ENCODE results near the gene GPR142.

Gene GPR142

DNA sequence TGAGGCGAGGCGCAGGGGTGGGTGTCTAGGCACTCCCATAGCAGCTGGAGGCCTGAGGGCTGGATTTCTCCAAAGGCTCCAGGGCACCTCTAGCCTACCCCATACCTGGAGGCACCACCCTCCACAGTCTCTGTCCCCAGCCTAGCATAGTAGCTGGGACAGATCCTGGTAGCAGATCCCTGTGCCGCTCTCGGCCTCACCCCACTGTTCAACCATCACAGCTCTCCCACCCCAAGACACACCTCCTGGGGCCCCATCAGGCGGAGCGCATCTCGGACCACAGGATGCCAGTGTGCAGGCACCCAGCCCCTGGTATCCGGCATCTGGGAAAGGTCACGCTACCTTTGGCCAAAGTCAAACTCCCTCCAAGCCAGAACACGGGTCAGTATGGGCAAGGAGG lies 12.7 kb upstream of the GPR142 start:
- Histone ChIP-seq H3K27me3 (ENCODE audit: control insufficient read depth in 1 of 2, insufficient read depth in 1 of 2, low read length in 2 of 2) (peaks cover 52 to 94% of the 10 kb centered on the region in 2 experiments), H4K8ac (ENCODE audit: low read length) (no peak overlapping the region), H2BK120ac (ENCODE audit: low read depth, low read length) (no peak overlapping the region), H2BK12ac (ENCODE audit: low read length in 2 of 2) (no peak overlapping the region), H2BK5ac (ENCODE audit: low read depth, low read length, poor library complexity, severe bottlenecking) (no peak overlapping the region), H3K14ac (ENCODE audit: low read length in 2 of 2) (no peak overlapping the region), H3K27ac (ENCODE audit: low read length, poor library complexity, severe bottlenecking) (no peak overlapping the region), H4K91ac (ENCODE audit: low read length) (no peak overlapping the region), H3K4me2 (ENCODE audit: low read length, poor library complexity, severe bottlenecking) (no peak overlapping the region), H3K4ac (ENCODE audit: low read depth in 1 of 2, low read length in 2 of 2) (no peak overlapping the region), H2BK15ac (ENCODE audit: low read depth, poor library complexity, severe bottlenecking) (no peak overlapping the region), H3K18ac (ENCODE audit: low read depth in 1 of 2, low read length in 2 of 2) (no peak overlapping the region), H3K79me1 (replicated peaks; ENCODE audit: low read length, poor library complexity, severe bottlenecking) (no peaks in the 10 kb centered on the region), H2AFZ (ENCODE audit: low read depth, low read length) (no peak overlapping the region), H3K9ac (ENCODE audit: low read length) (no peak overlapping the region), H3K23ac (ENCODE audit: low read length in 2 of 2) (no peak overlapping the region), H3K4me1 (ENCODE audit: control insufficient read depth, insufficient read depth, low read depth, low read length) (peaks cover 4% of the 10 kb centered on the region), H3K4me3 (ENCODE audit: insufficient read depth in 1 of 2, low read depth in 1 of 2, low read length in 2 of 2) (no peak overlapping the region), H2AK5ac (ENCODE audit: low read length, severe bottlenecking) (no peak overlapping the region), H3K36me3 (ENCODE audit: control insufficient read depth in 1 of 2, insufficient read depth in 2 of 2, low read depth in 1 of 2, low read length in 2 of 2) (no peaks in the 10 kb centered on the region), H3K9me3 (ENCODE audit: control insufficient read depth, low read length) (no peaks in the 10 kb centered on the region)
- 85% methylated on average over 7 of the region's 10 CpGs for WGBS
- no peak for DNase-seq

- Histone ChIP-seq H2BK5ac (ENCODE audit: low read depth, low read length, poor library complexity, severe bottlenecking) (no peak overlapping the region), H3K36me3 (ENCODE audit: control insufficient read depth in 1 of 2, insufficient read depth in 2 of 2, low read depth in 1 of 2, low read length in 2 of 2) (no peaks in the 10 kb centered on the region), H3K4me1 (ENCODE audit: control insufficient read depth, insufficient read depth, low read depth, low read length) (peaks cover 4% of the 10 kb centered on the region), H2BK15ac (ENCODE audit: low read depth, poor library complexity, severe bottlenecking) (no peak overlapping the region), H4K91ac (ENCODE audit: low read length) (no peak overlapping the region), H2BK120ac (ENCODE audit: low read depth, low read length) (no peak overlapping the region), H3K4ac (ENCODE audit: low read depth in 1 of 2, low read length in 2 of 2) (no peak overlapping the region), H3K27me3 (ENCODE audit: control insufficient read depth in 1 of 2, insufficient read depth in 1 of 2, low read length in 2 of 2) (peaks cover 58 to 96% of the 10 kb centered on the region in 2 experiments), H2AFZ (ENCODE audit: low read depth, low read length) (no peak overlapping the region), H3K9me3 (ENCODE audit: control insufficient read depth, low read length) (no peaks in the 10 kb centered on the region), H4K8ac (ENCODE audit: low read length) (no peak overlapping the region), H3K9ac (ENCODE audit: low read length) (no peak overlapping the region), H3K79me1 (replicated peaks; ENCODE audit: low read length, poor library complexity, severe bottlenecking) (no peaks in the 10 kb centered on the region), H3K4me3 (ENCODE audit: insufficient read depth in 1 of 2, low read depth in 1 of 2, low read length in 2 of 2) (no peak overlapping the region), H3K27ac (ENCODE audit: low read length, poor library complexity, severe bottlenecking) (no peak overlapping the region), H3K23ac (ENCODE audit: low read length in 2 of 2) (no peak overlapping the region), H3K18ac (ENCODE audit: low read depth in 1 of 2, low read length in 2 of 2) (no peak overlapping the region), H3K4me2 (ENCODE audit: low read length, poor library complexity, severe bottlenecking) (no peak overlapping the region), H2BK12ac (ENCODE audit: low read length in 2 of 2) (no peak overlapping the region), H3K14ac (ENCODE audit: low read length in 2 of 2) (no peak overlapping the region), H2AK5ac (ENCODE audit: low read length, severe bottlenecking) (no peak overlapping the region)
- 93% methylated on average over 8 of the region's 8 CpGs for WGBS
- DNase-seq: no peak
Observed at GRCh38 chr17:74355065-74355464, 12.2 kb upstream of the GPR142 start.

DNA sequence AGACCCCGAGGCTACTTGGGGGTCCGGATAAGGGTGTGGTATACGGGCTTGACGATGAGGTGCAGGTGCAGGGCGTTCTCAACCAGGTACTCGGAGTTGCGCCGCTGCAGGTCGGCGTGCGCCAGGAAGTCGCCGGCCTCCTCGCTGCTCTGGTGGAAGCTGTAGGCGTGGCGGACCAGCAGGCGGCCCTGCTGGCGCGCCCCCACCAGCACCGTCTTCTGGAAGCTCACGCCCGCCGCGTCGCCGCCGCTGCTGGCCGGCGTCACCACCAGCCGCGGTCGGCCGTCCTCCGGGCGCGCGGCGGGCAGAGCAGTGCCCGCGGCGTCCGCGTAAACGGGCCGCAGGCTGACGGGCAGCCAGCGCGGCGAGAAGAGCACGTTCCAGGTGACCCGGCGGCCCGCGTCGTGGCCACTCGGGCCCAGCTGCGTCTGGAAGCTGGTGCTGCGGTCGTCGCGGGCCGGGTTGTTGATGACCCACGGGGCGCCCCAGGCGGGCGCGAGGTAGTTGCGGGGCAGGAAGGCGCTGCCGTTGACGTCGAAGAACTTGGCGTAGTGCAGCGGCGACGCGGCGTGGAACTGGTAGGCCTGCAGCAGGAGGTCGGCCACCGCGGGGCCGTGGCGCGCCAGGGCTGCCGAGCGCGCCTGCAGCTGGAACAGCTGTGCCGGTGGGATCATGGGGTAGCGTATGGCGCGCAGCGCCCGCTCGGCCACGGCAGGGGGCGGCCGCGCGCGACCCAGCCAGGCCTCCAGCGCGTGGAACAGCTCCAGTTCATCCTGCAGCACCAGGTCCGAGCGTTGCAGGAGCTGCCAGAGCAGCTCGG lies 10.4 kb upstream of the GPR142 start:
- Histone ChIP-seq H2BK5ac (ENCODE audit: low read depth, low read length, poor library complexity, severe bottlenecking) (no peak overlapping the region), H4K91ac (ENCODE audit: low read length) (no peak overlapping the region), H3K36me3 (ENCODE audit: control insufficient read depth in 1 of 2, insufficient read depth in 2 of 2, low read depth in 1 of 2, low read length in 2 of 2) (no peaks in the 10 kb centered on the region), H3K9ac (ENCODE audit: low read length) (no peak overlapping the region), H3K18ac (ENCODE audit: low read depth in 1 of 2, low read length in 2 of 2) (no peak overlapping the region), H3K4me2 (ENCODE audit: low read length, poor library complexity, severe bottlenecking) (no peak overlapping the region), H3K27ac (ENCODE audit: low read length, poor library complexity, severe bottlenecking) (no peak overlapping the region), H3K23ac (ENCODE audit: low read length in 2 of 2) (no peak overlapping the region), H3K9me3 (ENCODE audit: control insufficient read depth, low read length) (no peaks in the 10 kb centered on the region), H2BK15ac (ENCODE audit: low read depth, poor library complexity, severe bottlenecking) (no peak overlapping the region), H2AK5ac (ENCODE audit: low read length, severe bottlenecking) (no peak overlapping the region), H2AFZ (ENCODE audit: low read depth, low read length) (no peak overlapping the region), H2BK12ac (ENCODE audit: low read length in 2 of 2) (no peak overlapping the region), H3K4me1 (ENCODE audit: control insufficient read depth, insufficient read depth, low read depth, low read length) (peaks cover under 1% of the 10 kb centered on the region), H4K8ac (ENCODE audit: low read length) (no peak overlapping the region), H3K4me3 (ENCODE audit: insufficient read depth in 1 of 2, low read depth in 1 of 2, low read length in 2 of 2) (no peak overlapping the region), H2BK120ac (ENCODE audit: low read depth, low read length) (no peak overlapping the region), H3K14ac (ENCODE audit: low read length in 2 of 2) (no peak overlapping the region), H3K79me1 (replicated peaks; ENCODE audit: low read length, poor library complexity, severe bottlenecking) (no peaks in the 10 kb centered on the region), H3K4ac (ENCODE audit: low read depth in 1 of 2, low read length in 2 of 2) (no peak overlapping the region), H3K27me3 (ENCODE audit: control insufficient read depth in 1 of 2, insufficient read depth in 1 of 2, low read length in 2 of 2) (peaks cover 56 to 97% of the 10 kb centered on the region in 2 experiments)
- 62% methylated on average over 105 of the region's 105 CpGs for WGBS
- no peak for DNase-seq

DNA sequence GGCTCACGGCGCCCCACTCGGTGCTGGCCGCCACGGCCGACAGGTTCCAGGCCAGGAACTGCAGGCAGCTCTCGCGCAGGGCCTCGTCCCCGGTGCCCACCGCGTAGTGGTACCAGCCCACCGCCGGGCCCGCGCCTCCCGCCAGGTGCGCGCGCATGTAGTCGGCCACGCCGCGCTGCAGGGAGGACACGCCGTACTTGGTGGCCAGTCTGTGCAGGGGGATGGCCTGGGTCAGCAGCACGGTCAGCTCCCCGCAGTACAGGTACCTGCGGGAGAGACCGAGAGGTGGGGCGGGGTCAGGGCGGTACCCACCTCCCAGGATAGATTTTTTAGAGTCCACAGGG lies 9.9 kb upstream of the GPR142 start:
- 82% methylated on average over 32 of the region's 32 CpGs for WGBS
- H3K27ac ChIP-seq (ENCODE audit: low read length, poor library complexity, severe bottlenecking): no peak overlapping the region
- no peak overlapping the region for H3K4me2 ChIP-seq (ENCODE audit: low read length, poor library complexity, severe bottlenecking)
- H3K18ac ChIP-seq (ENCODE audit: low read depth in 1 of 2, low read length in 2 of 2): no peak overlapping the region
- no peaks in the 10 kb centered on the region for H3K4me1 ChIP-seq (ENCODE audit: control insufficient read depth, insufficient read depth, low read depth, low read length)
- H3K14ac ChIP-seq (ENCODE audit: low read length in 2 of 2): no peak overlapping the region
- no peaks in the 10 kb centered on the region for H3K9me3 ChIP-seq (ENCODE audit: control insufficient read depth, low read length)
- no peaks in the 10 kb centered on the region for H3K36me3 ChIP-seq (ENCODE audit: control insufficient read depth in 1 of 2, insufficient read depth in 2 of 2, low read depth in 1 of 2, low read length in 2 of 2)
- peaks cover 57 to 97% of the 10 kb centered on the region in 2 experiments for H3K27me3 ChIP-seq (ENCODE audit: control insufficient read depth in 1 of 2, insufficient read depth in 1 of 2, low read length in 2 of 2)
- no peak overlapping the region for H2BK120ac ChIP-seq (ENCODE audit: low read depth, low read length)
- no peak overlapping the region for H2BK5ac ChIP-seq (ENCODE audit: low read depth, low read length, poor library complexity, severe bottlenecking)
- H2BK15ac ChIP-seq (ENCODE audit: low read depth, poor library complexity, severe bottlenecking): no peak overlapping the region
- H3K9ac ChIP-seq (ENCODE audit: low read length): no peak overlapping the region
- H3K23ac ChIP-seq (ENCODE audit: low read length in 2 of 2): no peak overlapping the region
- DNase-seq: no peak
- H2AFZ ChIP-seq (ENCODE audit: low read depth, low read length): no peak overlapping the region
- no peak overlapping the region for H3K4ac ChIP-seq (ENCODE audit: low read depth in 1 of 2, low read length in 2 of 2)
- H2BK12ac ChIP-seq (ENCODE audit: low read length in 2 of 2): no peak overlapping the region
- H2AK5ac ChIP-seq (ENCODE audit: low read length, severe bottlenecking): no peak overlapping the region
- H3K79me1 ChIP-seq (replicated peaks; ENCODE audit: low read length, poor library complexity, severe bottlenecking): no peaks in the 10 kb centered on the region
- H3K4me3 ChIP-seq (ENCODE audit: insufficient read depth in 1 of 2, low read depth in 1 of 2, low read length in 2 of 2): no peak overlapping the region
- no peak overlapping the region for H4K8ac ChIP-seq (ENCODE audit: low read length)
- no peak overlapping the region for H4K91ac ChIP-seq (ENCODE audit: low read length)

Data from mesenchymal stem cell (in vitro differentiated cells and primary cell).